ENCODE results near the gene PRDX3. TPM values are rescaled to one million over a fixed set of nuclear protein-coding genes. Genes with fewer than 3 reads are reported as not detected.

The PRDX3 gene
- polyA plus RNA-seq, 2 of the 4 experiments (the other 2 are of a cell fraction): 432 to 673 TPM

- peak overlapping the region; percentile 72 to 99 for H3K27ac ChIP-seq
- CTCF ChIA-PET: interaction anchor here (0.7 to 16.9 kb wide), 55 partner anchors 7 to 335 kb away, joined by 3 to 283 read pairs (median 9); partner anchors contain the start of gene RGS10
- peak; percentile 29 to 48 for DNase-seq (ENCODE audit: low read depth in 1 of 2, low spot score in 1 of 2)
- H3K4me1 ChIP-seq: peaks cover 33% of the 10 kb centered on the region
- WGBS (ENCODE audit: missing lambda C conversion rate): 1% methylated on average over 28 of the region's 62 CpGs
- POLR2A ChIA-PET: interaction anchor here (1.0 to 2.1 kb wide), 10 partner anchors 36 to 389 kb away, joined by 3 to 12 read pairs (median 8); partner anchors contain the start of genes RGS10 and TIAL1
- no peak for TF ChIP-seq ZFP36 (IDR thresholded peaks at IDR 0.05; ENCODE audit: borderline replicate concordance, partially characterized antibody)
- no peak for TF ChIP-seq CBX2 (IDR thresholded peaks at IDR 0.05; ENCODE audit: borderline replicate concordance, low read depth)
- 0 out of 5 replicates have a peak, but pooled peaks of 1 of the 2 experiments have one; percentile 7 for TF ChIP-seq RAD21 (conservative IDR thresholded peaks at IDR 0.05 in 1 of 2, IDR thresholded peaks at IDR 0.05 in 1 of 2)
- H3K4me2 ChIP-seq: peak overlapping the region; percentile 82
- H3K9me3 ChIP-seq: no peaks in the 10 kb centered on the region
- H3K4me3 ChIP-seq: peak overlapping the region; percentile 66
- no peak for FAIRE-seq
- ATAC-seq: peak; percentile 56 to 68
Measured at GRCh38 chr10:119207713-119208552, 29.3 kb upstream of the PRDX3 start.

DNA sequence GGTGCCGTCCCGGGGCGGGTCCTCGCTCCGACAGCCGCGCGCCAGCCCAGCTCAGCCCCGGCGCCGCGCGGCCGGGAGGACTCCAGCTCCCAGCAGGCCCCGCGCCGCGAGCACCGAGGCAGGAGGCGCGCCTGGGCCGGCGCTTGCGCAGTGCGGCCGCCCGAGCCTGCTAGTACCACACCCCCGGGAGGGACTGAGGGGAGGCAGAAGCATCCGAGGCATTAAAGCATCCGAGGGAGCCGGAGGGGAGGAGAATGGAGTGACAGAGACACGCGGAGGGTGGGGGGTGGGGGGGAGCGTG is 28.7 kb upstream of the PRDX3 start, which contains the start of gene GRK5:
Gene GRK5 (plus strand): TSS at position 206 of the 301 bp plus-strand sequence. CDS start 347 bp downstream, outside the sequence.
- Histone ChIP-seq H3K27ac (peak within 1 kb of the TSS; percentile 98 to 99), H3K4me2 (peak within 1 kb of the TSS; percentile 95), H3K9me3 (no peaks in the 10 kb centered on the region), H3K4me3 (peak within 1 kb of the TSS; percentile 66), H3K4me1 (peaks cover 33% of the 10 kb centered on the region)
- DNase-seq (ENCODE audit: low read depth in 1 of 2, low spot score in 1 of 2): peak; percentile 96
- no CpG with 5 or more reads among the region's 34 CpGs for WGBS (ENCODE audit: missing lambda C conversion rate)
- ChIA-PET POLR2A (interaction anchor here (0.6 to 2.1 kb wide), 14 partner anchors 37 to 390 kb away, joined by 3 to 12 read pairs (median 6); partner anchors contain the start of genes RGS10 and TIAL1), CTCF (interaction anchor here (0.5 to 16.9 kb wide), 65 partner anchors 8 to 336 kb away, joined by 3 to 283 read pairs (median 8); partner anchors contain the start of gene RGS10)
- no peak for TF ChIP-seq ZSCAN20 (CRISPR knock-in tag; IDR thresholded peaks at IDR 0.05)
- TF ChIP-seq ZNF302 (CRISPR knock-in tag; IDR thresholded peaks at IDR 0.05): no peak
- TF ChIP-seq, protein P1, sequence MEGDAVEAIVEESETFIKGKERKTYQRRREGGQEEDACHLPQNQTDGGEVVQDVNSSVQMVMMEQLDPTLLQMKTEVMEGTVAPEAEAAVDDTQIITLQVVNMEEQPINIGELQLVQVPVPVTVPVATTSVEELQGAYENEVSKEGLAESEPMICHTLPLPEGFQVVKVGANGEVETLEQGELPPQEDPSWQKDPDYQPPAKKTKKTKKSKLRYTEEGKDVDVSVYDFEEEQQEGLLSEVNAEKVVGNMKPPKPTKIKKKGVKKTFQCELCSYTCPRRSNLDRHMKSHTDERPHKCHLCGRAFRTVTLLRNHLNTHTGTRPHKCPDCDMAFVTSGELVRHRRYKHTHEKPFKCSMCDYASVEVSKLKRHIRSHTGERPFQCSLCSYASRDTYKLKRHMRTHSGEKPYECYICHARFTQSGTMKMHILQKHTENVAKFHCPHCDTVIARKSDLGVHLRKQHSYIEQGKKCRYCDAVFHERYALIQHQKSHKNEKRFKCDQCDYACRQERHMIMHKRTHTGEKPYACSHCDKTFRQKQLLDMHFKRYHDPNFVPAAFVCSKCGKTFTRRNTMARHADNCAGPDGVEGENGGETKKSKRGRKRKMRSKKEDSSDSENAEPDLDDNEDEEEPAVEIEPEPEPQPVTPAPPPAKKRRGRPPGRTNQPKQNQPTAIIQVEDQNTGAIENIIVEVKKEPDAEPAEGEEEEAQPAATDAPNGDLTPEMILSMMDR (IDR thresholded peaks at IDR 0.05): no peak
- TF ChIP-seq TP53 (CRISPR knock-in tag; IDR thresholded peaks at IDR 0.05): no peak
- peak; percentile 46; the same call in 1 of the 2 replicates for TF ChIP-seq MYC (IDR thresholded peaks at IDR 0.05; ENCODE audit: borderline replicate concordance, low read length)
- TF ChIP-seq PHF8 (IDR thresholded peaks at IDR 0.05; ENCODE audit: borderline replicate concordance, low read depth): 0 out of 2 replicates have a peak, but pooled peaks have one; percentile 8
- peak; percentile 58 for TF ChIP-seq MAX (IDR thresholded peaks at IDR 0.05)
- no peak for TF ChIP-seq POLR2AphosphoS2 (conservative IDR thresholded peaks at IDR 0.05; ENCODE audit: low read length)
- TF ChIP-seq POLR2A (IDR thresholded peaks at IDR 0.05; ENCODE audit: low read length): peak; percentile 69
- no peak for TF ChIP-seq E2F6 (IDR thresholded peaks at IDR 0.05; ENCODE audit: borderline replicate concordance, low read depth)
- TF ChIP-seq ELK1 (IDR thresholded peaks at IDR 0.05; ENCODE audit: low read depth, low read length): no peak
- TF ChIP-seq HOXB13 (CRISPR knock-in tag; IDR thresholded peaks at IDR 0.05; ENCODE audit: low read depth): no peak
- TF ChIP-seq JUN (IDR thresholded peaks at IDR 0.05): 0 out of 5 replicates have a peak, but pooled peaks of 1 of the 2 experiments have one; percentile 45
- no peak for FAIRE-seq
- peak; percentile 86 to 91 for ATAC-seq

All from A549 (cell line).